ENCODE results near the gene ADAM10. TPM values are rescaled to one million over a fixed set of nuclear protein-coding genes. Genes with fewer than 3 reads are reported as not detected.

Gene ADAM10
- total and polyA plus RNA-seq, 2 donors (not counting 1 experiment from before 2014, with no cell fraction given): 18.8 to 138 TPM

DNA sequence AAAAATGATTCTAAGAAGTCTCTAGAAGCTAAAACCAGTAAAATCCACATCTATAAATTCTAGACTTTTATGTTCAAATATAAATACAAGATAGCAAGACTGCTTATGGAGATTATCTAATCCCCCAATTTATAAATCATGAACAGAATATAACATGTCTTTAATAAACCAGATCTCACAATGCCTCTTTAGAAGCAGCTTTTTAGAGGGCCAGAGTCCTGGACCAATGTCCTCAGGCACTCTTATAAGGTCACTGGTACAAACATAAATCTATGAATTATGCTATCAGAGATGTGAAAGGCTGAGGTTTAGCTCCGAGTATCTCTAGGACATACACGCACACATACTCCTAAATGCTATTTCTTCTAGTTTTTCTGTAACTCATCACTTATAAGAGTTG lies 78.3 kb downstream of the ADAM10 start:
- Mint-ChIP-seq H3K4me1 (no peaks in the 10 kb centered on the region), H3K27me3 (no peaks in the 10 kb centered on the region), H3K9me3 (ENCODE audit: insufficient read depth) (no peaks in the 10 kb centered on the region), H3K4me3 (no peak overlapping the region), H3K27ac (no peak overlapping the region)
- Histone ChIP-seq H2AFZ (ENCODE audit: insufficient read depth, low read depth, low read length, poor library complexity, severe bottlenecking) (no peak overlapping the region), H3K4me2 (replicated peaks; ENCODE audit: low read depth, low read length, poor library complexity, severe bottlenecking) (no peak overlapping the region), H3K4me3 (ENCODE audit: control extremely low read depth in 1 of 5, extremely low read depth in 1 of 5, insufficient read depth in 1 of 5, low read depth in 2 of 5, low read length in 4 of 5) (no peak overlapping the region), H3K79me2 (ENCODE audit: control insufficient read depth, insufficient read depth, low read length) (peaks cover 11% of the 10 kb centered on the region), H3K27ac (ENCODE audit: low read length in 2 of 2) (no peak overlapping the region), H3K9ac (ENCODE audit: low read length) (no peak overlapping the region), H3K27me3 (replicated peaks in 1 of 4; ENCODE audit: control extremely low read depth in 1 of 4, control insufficient read depth in 3 of 4, insufficient read depth in 4 of 4, low read length in 3 of 4) (no peaks in the 10 kb centered on the region), H3K9me3 (ENCODE audit: control extremely low read depth in 1 of 3, control insufficient read depth in 2 of 3, insufficient read depth in 1 of 3, low read length in 2 of 3) (no peaks in the 10 kb centered on the region), H4K20me1 (ENCODE audit: control insufficient read depth, insufficient read depth, low read length, poor library complexity, severe bottlenecking) (no peaks in the 10 kb centered on the region), H3K36me3 (replicated peaks in 1 of 2; ENCODE audit: control extremely low read depth in 1 of 2, control insufficient read depth in 1 of 2, extremely low read depth in 1 of 2, insufficient read depth in 2 of 2, low read length in 1 of 2) (peaks cover 0 to 3% of the 10 kb centered on the region in 2 experiments), H3K4me1 (ENCODE audit: control insufficient read depth in 2 of 2, insufficient read depth in 2 of 2, low read length in 2 of 2) (no peaks in the 10 kb centered on the region)
- DNase-seq (no peak), ATAC-seq (ENCODE audit: low read depth) (no peak)
- CTCF ChIA-PET: no interaction called here
- 100% methylated on average over 1 of the region's 2 CpGs for WGBS (ENCODE audit: insufficient coverage)
- POLR2A ChIA-PET: no interaction called here
- intact Hi-C loops (cut with micrococcal nuclease): no loop called here
- TF ChIP-seq, protein P1, sequence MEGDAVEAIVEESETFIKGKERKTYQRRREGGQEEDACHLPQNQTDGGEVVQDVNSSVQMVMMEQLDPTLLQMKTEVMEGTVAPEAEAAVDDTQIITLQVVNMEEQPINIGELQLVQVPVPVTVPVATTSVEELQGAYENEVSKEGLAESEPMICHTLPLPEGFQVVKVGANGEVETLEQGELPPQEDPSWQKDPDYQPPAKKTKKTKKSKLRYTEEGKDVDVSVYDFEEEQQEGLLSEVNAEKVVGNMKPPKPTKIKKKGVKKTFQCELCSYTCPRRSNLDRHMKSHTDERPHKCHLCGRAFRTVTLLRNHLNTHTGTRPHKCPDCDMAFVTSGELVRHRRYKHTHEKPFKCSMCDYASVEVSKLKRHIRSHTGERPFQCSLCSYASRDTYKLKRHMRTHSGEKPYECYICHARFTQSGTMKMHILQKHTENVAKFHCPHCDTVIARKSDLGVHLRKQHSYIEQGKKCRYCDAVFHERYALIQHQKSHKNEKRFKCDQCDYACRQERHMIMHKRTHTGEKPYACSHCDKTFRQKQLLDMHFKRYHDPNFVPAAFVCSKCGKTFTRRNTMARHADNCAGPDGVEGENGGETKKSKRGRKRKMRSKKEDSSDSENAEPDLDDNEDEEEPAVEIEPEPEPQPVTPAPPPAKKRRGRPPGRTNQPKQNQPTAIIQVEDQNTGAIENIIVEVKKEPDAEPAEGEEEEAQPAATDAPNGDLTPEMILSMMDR (IDR thresholded peaks at IDR 0.05): no peak
- no peak for TF ChIP-seq EZH2 (IDR thresholded peaks at IDR 0.05; ENCODE audit: borderline replicate concordance, insufficient read depth, low read depth, low read length, poor library complexity, severe bottlenecking)

DNA sequence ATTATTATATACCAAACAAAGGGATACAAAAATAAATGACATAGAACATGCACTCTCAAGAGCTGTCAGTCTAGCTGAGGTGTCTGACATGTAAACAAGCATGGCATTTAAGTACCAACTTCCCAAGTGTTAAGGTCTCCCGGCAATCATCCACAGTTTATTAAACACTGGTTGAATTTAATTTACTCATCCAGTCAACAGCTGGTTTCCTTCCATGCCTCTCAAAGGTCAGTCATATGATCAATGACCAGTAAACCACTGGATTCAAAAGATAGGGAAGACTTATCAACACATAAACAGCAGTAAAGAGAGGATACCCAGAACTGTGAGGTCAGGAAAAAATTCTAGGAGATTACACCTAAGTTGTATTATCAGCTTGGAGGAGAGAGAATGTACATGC lies 80.4 kb downstream of the ADAM10 start:
- ChIA-PET CTCF (no interaction called here), POLR2A (no interaction called here)
- no CpG with 5 or more reads among the region's 1 CpG for WGBS (ENCODE audit: insufficient coverage)
- H3K36me3 ChIP-seq (replicated peaks in 1 of 2; ENCODE audit: control extremely low read depth in 1 of 2, control insufficient read depth in 1 of 2, extremely low read depth in 1 of 2, insufficient read depth in 2 of 2, low read length in 1 of 2): peaks cover 0 to 7% of the 10 kb centered on the region in 2 experiments
- H3K79me2 ChIP-seq (ENCODE audit: control insufficient read depth, insufficient read depth, low read length): peaks cover 15% of the 10 kb centered on the region
- H3K4me3 ChIP-seq (ENCODE audit: control extremely low read depth in 1 of 5, extremely low read depth in 1 of 5, insufficient read depth in 1 of 5, low read depth in 2 of 5, low read length in 4 of 5): no peak overlapping the region
- DNase-seq (no peak), ATAC-seq (ENCODE audit: low read depth) (no peak)
- no peaks in the 10 kb centered on the region for H3K4me1 Mint-ChIP-seq
- H3K27ac ChIP-seq (ENCODE audit: low read length in 2 of 2): no peak overlapping the region
- no peak overlapping the region for H3K4me3 Mint-ChIP-seq
- H3K4me2 ChIP-seq (replicated peaks; ENCODE audit: low read depth, low read length, poor library complexity, severe bottlenecking): no peak overlapping the region
- intact Hi-C loops (cut with micrococcal nuclease): no loop called here
- no peak overlapping the region for H3K9ac ChIP-seq (ENCODE audit: low read length)
- no peak for TF ChIP-seq EZH2 (IDR thresholded peaks at IDR 0.05; ENCODE audit: borderline replicate concordance, insufficient read depth, low read depth, low read length, poor library complexity, severe bottlenecking)
- TF ChIP-seq, protein P1 (IDR thresholded peaks at IDR 0.05): no peak
- no peaks in the 10 kb centered on the region for H3K27me3 ChIP-seq (replicated peaks in 1 of 4; ENCODE audit: control extremely low read depth in 1 of 4, control insufficient read depth in 3 of 4, insufficient read depth in 4 of 4, low read length in 3 of 4)
- no peaks in the 10 kb centered on the region for H3K27me3 Mint-ChIP-seq
- H3K9me3 ChIP-seq (ENCODE audit: control extremely low read depth in 1 of 3, control insufficient read depth in 2 of 3, insufficient read depth in 1 of 3, low read length in 2 of 3): no peaks in the 10 kb centered on the region
- H4K20me1 ChIP-seq (ENCODE audit: control insufficient read depth, insufficient read depth, low read length, poor library complexity, severe bottlenecking): no peaks in the 10 kb centered on the region
- no peak overlapping the region for H2AFZ ChIP-seq (ENCODE audit: insufficient read depth, low read depth, low read length, poor library complexity, severe bottlenecking)
- no peaks in the 10 kb centered on the region for H3K4me1 ChIP-seq (ENCODE audit: control insufficient read depth in 2 of 2, insufficient read depth in 2 of 2, low read length in 2 of 2)
- no peak overlapping the region for H3K27ac Mint-ChIP-seq
- no peaks in the 10 kb centered on the region for H3K9me3 Mint-ChIP-seq (ENCODE audit: insufficient read depth)
